Endothelial cell of umbilical vein (primary cell): ENCODE results near the gene CCDC171. TPM values are rescaled to one million over a fixed set of nuclear protein-coding genes. Genes with fewer than 3 reads are reported as not detected.

Experiments
- BruUV-seq: library from RNA; stranded (reverse); fragments of 400-500 nt; replicated peaks from 2 replicates; lab custom pipeline; 2021; lab: Mats Ljungman, UMichigan
- CTCF ChIA-PET: fragments of 300-600, 350-600 bp; sonication (Branson Sonifier 250); formaldehyde crosslinking; loops from one replicate; lab custom pipeline; 2021; ENCODE audit warnings: antibody characterized with exemption, inconsistent platforms; lab: Charles Lee
- POLR2A ChIA-PET: fragments of 300-600, 350-600 bp; sonication (Branson Sonifier 250); formaldehyde crosslinking; loops from one replicate; lab custom pipeline; 2021; ENCODE audit warnings: antibody characterized with exemption, inconsistent platforms; lab: Charles Lee
- DNase-seq: peaks from one replicate; pipeline ENCODE4 v3.0.0-alpha.2; 2011; ENCODE audit warnings: low read depth, low spot score
- FAIRE-seq: peaks from 2 replicates; lab custom pipeline; 2011; peaks lifted over from hg19 to GRCh38; lab: Jason Lieb, UNC
- H2AFZ ChIP-seq: 2 replicates; pipeline ENCODE4 v1.6.0; 2012; ENCODE audit warnings: low read depth, low read length, control low read depth, inconsistent platforms
- H3K27ac ChIP-seq: 2 replicates; pipeline ENCODE4 v1.5.1; 2011; ENCODE audit warnings: low read depth, mild to moderate bottlenecking, control low read depth, low read length, moderate library complexity; ENCODE audit not compliant: insufficient read depth
- H3K27me3 ChIP-seq, 2 experiments: 2 replicates each; pipeline versions ENCODE4 v1.6.0 to v1.6.1; 2011; ENCODE audit warnings: low read length in 2 of 2, mixed read lengths in 1 of 2; ENCODE audit not compliant: control insufficient read depth in 2 of 2, insufficient read depth in 2 of 2
- H3K36me3 ChIP-seq, 2 experiments: 2 replicates in 1 of 2; 3 replicates in 1 of 2; pipeline ENCODE4 v1.5.1; 2011; ENCODE audit warnings: low read length in 2 of 2, mild to moderate bottlenecking in 1 of 2, moderate library complexity in 1 of 2; ENCODE audit not compliant: control insufficient read depth in 2 of 2, insufficient read depth in 2 of 2; ENCODE audit errors: extremely low read depth in 1 of 2
- H3K4me1 ChIP-seq: 3 replicates; pipeline ENCODE4 v1.5.1; 2011; ENCODE audit warnings: mild to moderate bottlenecking, low read length; ENCODE audit not compliant: control insufficient read depth, insufficient read depth; ENCODE audit errors: extremely low read depth
- H3K4me2 ChIP-seq: 2 replicates; pipeline ENCODE4 v1.6.1; 2011; ENCODE audit warnings: low read length, control low read depth, mixed read lengths; ENCODE audit not compliant: insufficient read depth
- H3K4me3 ChIP-seq, 3 experiments: fragments of 200-600 bp in 1 of 3; sonication (generic), shearing (Covaris generic) in 1 of 3; replicated peaks in 1 of 3; 2 replicates each; pipeline ENCODE4 v1.5.1; 2011 to 2016; ENCODE audit warnings: control low read depth in 3 of 3, low read length in 3 of 3, mild to moderate bottlenecking in 2 of 3, inconsistent platforms in 1 of 3, low read depth in 1 of 3, moderate library complexity in 1 of 3; ENCODE audit not compliant: insufficient read depth in 1 of 3
- H3K79me2 ChIP-seq: 2 replicates; pipeline ENCODE4 v1.6.0; 2012; ENCODE audit warnings: low read length, inconsistent platforms; ENCODE audit not compliant: control insufficient read depth, insufficient read depth
- H3K9ac ChIP-seq: replicated peaks from 2 replicates; pipeline ENCODE3; 2011; ENCODE audit warnings: low read length, control low read depth; ENCODE audit not compliant: insufficient read depth; ENCODE audit errors: extremely low read depth
- H3K9me1 ChIP-seq: replicated peaks from 3 replicates; pipeline ENCODE4 v1.6.0; 2011; ENCODE audit warnings: mild to moderate bottlenecking, low read length; ENCODE audit not compliant: control insufficient read depth, insufficient read depth; ENCODE audit errors: extremely low read depth
- H3K9me3 ChIP-seq: replicated peaks from 2 replicates; pipeline ENCODE4 v1.5.1; 2012; ENCODE audit warnings: low read length, inconsistent platforms; ENCODE audit not compliant: control insufficient read depth, insufficient read depth
- H4K20me1 ChIP-seq: replicated peaks from 2 replicates; pipeline ENCODE3; 2011; ENCODE audit warnings: mild to moderate bottlenecking, low read length; ENCODE audit not compliant: control insufficient read depth, insufficient read depth; ENCODE audit errors: extremely low read depth
- EZH2 ChIP-seq: IDR thresholded peaks from 2 replicates; pipeline ENCODE4 v1.6.1; 2012; ENCODE audit warnings: borderline replicate concordance, low read depth, mild to moderate bottlenecking, moderate library complexity, low read length, inconsistent platforms; ENCODE audit not compliant: severe bottlenecking
- FOS ChIP-seq: IDR thresholded peaks from 2 replicates; pipeline ENCODE4 v1.6.1; 2011; ENCODE audit warnings: mild to moderate bottlenecking, low read length, moderate library complexity, borderline replicate concordance; ENCODE audit not compliant: insufficient read depth
- GATA2 ChIP-seq: IDR thresholded peaks from 2 replicates; pipeline ENCODE4 v1.7.0; 2011; ENCODE audit warnings: low read depth, mild to moderate bottlenecking, moderate library complexity, mixed read lengths, low read length; ENCODE audit not compliant: insufficient read length, insufficient read depth
- JUN ChIP-seq: IDR thresholded peaks from 2 replicates; pipeline ENCODE4 v1.6.1; 2011; ENCODE audit warnings: borderline replicate concordance, low read depth; ENCODE audit not compliant: insufficient read length, insufficient read depth
- MYC ChIP-seq: IDR thresholded peaks from one replicate; pipeline ENCODE4 v1.6.1; 2011; ENCODE audit warnings: mild to moderate bottlenecking, low read depth, low read length
- POLR2A ChIP-seq: IDR thresholded peaks from 2 replicates; pipeline ENCODE4 v1.6.1; 2012; ENCODE audit warnings: low read depth, mild to moderate bottlenecking, control low read depth, low read length
- POLR2AphosphoS5 ChIP-seq: IDR thresholded peaks from 2 replicates; pipeline ENCODE4 v1.6.1; 2012; ENCODE audit warnings: low read depth, mild to moderate bottlenecking, control low read depth, low read length, moderate library complexity; ENCODE audit not compliant: insufficient read depth
- dilution Hi-C: fragments of 300-500 bp; cut with MboI; formaldehyde crosslinking; loops from one replicate; pipeline ENCODE4 v1.15.0; 2019; ENCODE audit warnings: low sequenced_read_pairs; ENCODE audit not compliant: extremely low pct_ligation_motif_present
- intact Hi-C: fragments of 100-400 bp; cut with micrococcal nuclease; formaldehyde crosslinking; loops from one replicate; pipeline ENCODE4 v1.10.0; 2022
- polyA plus RNA-seq, 4 experiments: library from polyadenylated mRNA; depleted of rRNA in 3 of 4; stranded (reverse) in 3 of 4; unstranded in 1 of 4; fragments of >200 nt; gene quantifications; 2 replicates each; pipeline versions ENCODE4 v1.2.1 to v1.2.3, GENCODE V29; 2011 to 2012; ENCODE audit warnings: missing spikeins in 1 of 4
- total RNA-seq: library from RNA; stranded (reverse); gene quantifications from 2 replicates; pipeline ENCODE4 v1.2.3, GENCODE V29; 2021
- TF ChIP-seq, protein P1 (sequence below), 2 donors: IDR thresholded peaks; 1 replicate in 1 of 2; 2 replicates in 1 of 2; pipeline ENCODE4 v1.5.1; 2011; ENCODE audit warnings: low read length in 2 of 2, mild to moderate bottlenecking in 2 of 2, moderate library complexity in 2 of 2, control low read depth in 1 of 2, inconsistent platforms in 1 of 2, low read depth in 1 of 2; ENCODE audit not compliant: insufficient read depth in 1 of 2; ENCODE audit errors: extremely low read depth in 1 of 2

CCDC171 gene
- total and polyA plus RNA-seq, 2 donors (not counting 3 experiments of a cell fraction or from before 2014, with no cell fraction given): 0.58 to 1.4 TPM

DNA sequence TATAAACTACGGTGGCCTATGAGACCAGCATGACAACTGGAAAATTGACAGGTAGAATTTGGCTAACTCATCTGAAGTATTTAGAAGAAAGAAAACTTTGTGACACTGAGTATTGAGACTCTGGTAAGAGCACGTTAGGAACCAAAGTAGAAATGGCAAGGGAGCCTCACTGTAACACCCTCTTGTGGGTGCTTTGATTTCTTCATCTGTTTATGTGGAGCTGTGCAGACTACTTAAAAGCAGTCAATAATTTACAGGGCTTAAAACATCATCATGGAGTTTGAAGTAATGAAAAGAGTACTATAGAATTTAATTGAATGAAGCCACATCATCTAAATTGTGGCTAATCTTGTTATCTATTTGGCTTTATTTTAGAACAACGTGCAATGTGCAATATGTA, 414.2 kb downstream of the CCDC171 start:
- dilution Hi-C loops: no loop called here
- no peaks in the 10 kb centered on the region for H3K27me3 ChIP-seq
- no TSS peak for BruUV-seq
- DNase-seq: no peak
- intact Hi-C loops: no loop called here
- H3K9ac ChIP-seq: no peak overlapping the region
- no peak overlapping the region for H3K4me2 ChIP-seq
- no peak overlapping the region for H3K27ac ChIP-seq
- no peaks in the 10 kb centered on the region for H3K9me3 ChIP-seq
- no peak overlapping the region for H3K4me3 ChIP-seq
- H3K36me3 ChIP-seq: no peaks in the 10 kb centered on the region
- H2AFZ ChIP-seq: no peak overlapping the region
- FAIRE-seq: no peak
- no peaks in the 10 kb centered on the region for H4K20me1 ChIP-seq
- POLR2A ChIA-PET: no interaction called here
- no peaks in the 10 kb centered on the region for H3K79me2 ChIP-seq
- H3K9me1 ChIP-seq: no peaks in the 10 kb centered on the region
- CTCF ChIA-PET: no interaction called here
- TF ChIP-seq POLR2AphosphoS5 (no peak), JUN (no peak), POLR2A (no peak), MYC (no peak), GATA2 (no peak), FOS (no peak), EZH2 (no peak)
- TF ChIP-seq, protein P1, sequence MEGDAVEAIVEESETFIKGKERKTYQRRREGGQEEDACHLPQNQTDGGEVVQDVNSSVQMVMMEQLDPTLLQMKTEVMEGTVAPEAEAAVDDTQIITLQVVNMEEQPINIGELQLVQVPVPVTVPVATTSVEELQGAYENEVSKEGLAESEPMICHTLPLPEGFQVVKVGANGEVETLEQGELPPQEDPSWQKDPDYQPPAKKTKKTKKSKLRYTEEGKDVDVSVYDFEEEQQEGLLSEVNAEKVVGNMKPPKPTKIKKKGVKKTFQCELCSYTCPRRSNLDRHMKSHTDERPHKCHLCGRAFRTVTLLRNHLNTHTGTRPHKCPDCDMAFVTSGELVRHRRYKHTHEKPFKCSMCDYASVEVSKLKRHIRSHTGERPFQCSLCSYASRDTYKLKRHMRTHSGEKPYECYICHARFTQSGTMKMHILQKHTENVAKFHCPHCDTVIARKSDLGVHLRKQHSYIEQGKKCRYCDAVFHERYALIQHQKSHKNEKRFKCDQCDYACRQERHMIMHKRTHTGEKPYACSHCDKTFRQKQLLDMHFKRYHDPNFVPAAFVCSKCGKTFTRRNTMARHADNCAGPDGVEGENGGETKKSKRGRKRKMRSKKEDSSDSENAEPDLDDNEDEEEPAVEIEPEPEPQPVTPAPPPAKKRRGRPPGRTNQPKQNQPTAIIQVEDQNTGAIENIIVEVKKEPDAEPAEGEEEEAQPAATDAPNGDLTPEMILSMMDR (IDR thresholded peaks at IDR 0.05; ENCODE audit: extremely low read depth in 1 of 2, insufficient read depth in 1 of 2, low read depth in 1 of 2, low read length in 2 of 2): no peak
- no peaks in the 10 kb centered on the region for H3K4me1 ChIP-seq
